GM21786 (cell line): ENCODE measurements around the gene PIEZO2.
"Not testable (repeated sequence)": the region's sequence is repeated elsewhere in the genome, so short reads cannot be mapped to it uniquely, and the experiment has no call there.

Source experiments
- ATAC-seq: cut with Tn5 transposase; IDR thresholded peaks from one replicate; pipeline ENCODE4 v1.9.1; 2021; ENCODE audit not compliant: unreplicated experiment

Gene PIEZO2

DNA sequence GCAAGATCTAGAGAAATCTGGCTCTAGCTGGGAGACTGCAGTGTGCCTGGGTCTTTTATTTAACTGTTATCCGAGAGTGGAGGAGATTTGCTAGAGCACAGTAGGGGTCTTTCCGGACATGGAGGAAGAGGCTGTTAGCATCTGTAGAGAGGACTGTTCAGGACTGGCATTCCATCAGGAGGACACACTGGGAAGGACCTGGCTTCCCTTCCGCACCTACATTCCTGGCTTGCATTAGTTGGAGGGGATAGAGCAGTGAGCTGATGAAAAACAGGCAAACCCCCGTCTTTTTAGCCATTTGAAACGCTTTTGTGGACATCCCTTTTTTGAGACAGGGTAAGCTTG lies 874 bp upstream of the PIEZO2 start:
- no peak for ATAC-seq

- peak; percentile 6 for ATAC-seq
Observed at GRCh38 chr18:11148680-11149440, 509 bp downstream of the PIEZO2 start.

DNA sequence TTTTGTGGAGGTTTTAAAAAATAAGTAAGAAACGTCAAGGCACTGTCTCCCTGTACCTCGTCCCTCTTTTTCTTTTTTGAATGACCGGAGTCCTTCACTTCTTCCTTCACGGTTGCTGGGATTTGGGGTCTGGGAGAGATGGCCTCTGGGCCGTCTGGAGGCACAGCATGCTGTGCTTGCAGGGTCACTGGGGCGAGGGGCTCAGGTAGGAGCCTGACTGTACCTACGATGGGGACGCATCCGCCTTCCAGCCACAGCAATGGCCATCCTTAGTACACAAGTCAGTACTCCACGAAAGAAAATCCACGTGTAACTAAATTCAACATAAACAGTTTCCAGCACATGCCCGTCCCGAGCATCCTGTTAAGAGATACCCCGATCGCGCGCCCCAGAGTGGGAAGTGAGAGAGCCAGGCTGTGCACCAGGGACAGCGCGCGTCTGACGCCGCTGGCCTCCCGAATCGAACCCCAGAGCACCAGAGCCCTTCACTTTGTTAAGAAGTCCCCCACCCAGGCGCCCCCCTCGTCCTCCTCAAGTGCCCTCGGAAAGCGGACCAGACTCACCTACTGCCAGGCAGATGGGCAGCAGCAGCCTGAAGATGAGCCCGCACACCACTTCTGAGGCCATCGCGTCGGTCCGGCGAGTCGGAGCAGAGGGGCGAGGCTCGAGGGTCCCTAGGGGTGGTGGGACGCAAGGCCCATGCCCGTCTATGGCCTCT lies 1.2 kb downstream of the PIEZO2 start:
- no peak for ATAC-seq

DNA sequence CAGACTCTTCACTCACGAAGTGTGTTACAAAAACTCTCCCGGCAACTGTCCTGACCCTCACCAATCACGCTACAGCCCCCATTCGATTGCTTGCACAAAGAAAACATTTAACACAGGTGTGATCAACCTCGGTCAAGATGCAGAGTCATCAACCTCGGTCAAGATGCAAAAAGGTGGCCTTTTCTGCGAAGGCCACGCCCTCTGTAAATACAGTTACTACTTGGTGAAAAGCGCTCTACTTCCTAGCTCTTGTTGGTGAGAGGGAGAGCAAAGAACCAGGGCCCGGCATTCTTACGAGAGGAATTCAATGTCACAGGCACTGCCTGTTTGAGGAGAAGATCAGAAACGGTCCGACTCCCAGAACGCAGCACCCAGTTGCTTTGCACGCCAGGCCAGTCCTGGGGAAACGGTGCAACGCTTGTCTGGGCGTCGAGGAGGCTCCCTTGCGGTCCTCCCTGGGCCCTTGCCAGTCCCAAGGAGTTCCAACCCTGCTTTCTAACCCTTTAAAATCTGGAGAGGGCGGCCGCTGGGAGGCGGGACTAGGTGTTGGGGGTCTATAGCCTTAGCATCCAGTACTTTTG lies 1.9 kb downstream of the PIEZO2 start:
- no peak for ATAC-seq

GRCh38 chr18:11146947-11147345 lies 2.4 kb downstream of the PIEZO2 start:
- no peak for ATAC-seq

DNA sequence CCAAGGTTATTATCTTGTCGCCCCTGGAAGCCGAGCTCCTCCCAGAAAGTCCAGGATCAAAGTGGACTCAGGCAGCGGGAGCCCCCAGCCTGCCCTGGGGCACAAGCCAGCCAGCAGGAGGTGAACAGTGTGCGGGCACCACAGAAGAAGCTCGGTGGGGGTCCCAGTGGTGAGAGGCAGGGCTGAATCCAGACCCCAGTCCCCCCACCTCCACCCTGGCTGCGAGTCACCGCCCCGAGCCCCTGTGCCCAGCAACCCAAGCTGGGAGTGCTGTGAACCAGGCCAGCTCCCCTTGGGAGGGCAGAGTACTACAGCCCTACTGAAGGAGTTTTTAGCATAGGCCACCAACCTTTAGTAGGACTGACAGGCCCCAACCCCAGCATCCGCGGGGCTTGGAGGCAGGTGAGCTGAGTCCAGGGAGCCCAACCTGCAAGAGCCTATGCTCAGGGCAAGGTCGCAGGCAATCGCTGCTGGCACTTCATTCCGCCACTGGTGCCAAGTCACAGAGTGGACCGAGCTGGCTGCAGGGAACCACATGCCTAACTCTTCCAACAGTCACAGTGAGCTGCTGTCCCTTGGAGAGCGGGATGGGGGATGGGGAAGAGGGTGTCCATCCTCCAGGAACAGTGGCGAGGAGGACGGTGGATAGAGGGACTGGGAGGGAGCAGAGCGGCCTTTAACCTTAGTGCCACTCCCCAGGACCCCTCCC lies 3.0 kb downstream of the PIEZO2 start:
- ATAC-seq = no peak

- ATAC-seq = no peak
Observed at GRCh38 chr18:11145413-11146191, 3.8 kb downstream of the PIEZO2 start.

DNA sequence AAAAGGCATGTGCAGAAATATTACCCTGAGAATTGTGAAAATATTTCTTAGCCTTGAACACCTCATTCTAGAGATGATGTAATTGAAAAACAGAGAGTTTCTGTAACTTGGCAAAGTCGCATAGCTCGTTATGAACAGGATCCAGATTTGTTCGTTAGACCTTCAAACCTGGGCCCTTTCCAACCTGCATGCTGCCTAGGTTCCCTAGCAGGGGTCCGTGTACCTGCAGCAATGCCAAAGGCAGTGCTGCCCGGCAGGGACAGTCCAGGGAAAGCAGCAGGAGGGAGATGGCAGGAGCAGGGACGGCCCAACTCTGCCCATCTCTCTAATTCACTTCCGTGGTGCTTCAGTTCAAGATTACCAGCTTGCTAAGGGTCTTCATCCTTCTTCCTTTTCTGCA lies 12.0 kb downstream of the PIEZO2 start:
- no peak for ATAC-seq

DNA sequence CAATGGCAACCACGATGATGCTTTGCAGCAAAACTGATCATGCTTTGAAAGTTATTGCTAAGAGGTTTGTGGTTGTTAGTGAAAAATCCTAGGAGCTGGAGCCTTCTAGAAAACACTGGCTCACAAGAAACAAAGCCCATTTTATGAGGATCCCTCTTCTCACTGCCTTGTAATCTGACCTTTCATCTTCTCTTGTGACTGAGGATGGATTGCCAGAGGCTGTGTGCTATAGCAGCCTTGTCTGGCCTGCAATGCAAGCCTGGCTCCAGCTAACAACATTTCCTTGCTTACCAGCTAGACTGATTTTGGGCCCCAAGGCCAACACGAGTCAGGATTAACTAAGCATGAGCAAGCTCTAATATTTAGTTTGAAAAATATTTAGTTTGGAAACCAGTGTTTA lies 13.1 kb downstream of the PIEZO2 start:
- ATAC-seq = no peak

DNA sequence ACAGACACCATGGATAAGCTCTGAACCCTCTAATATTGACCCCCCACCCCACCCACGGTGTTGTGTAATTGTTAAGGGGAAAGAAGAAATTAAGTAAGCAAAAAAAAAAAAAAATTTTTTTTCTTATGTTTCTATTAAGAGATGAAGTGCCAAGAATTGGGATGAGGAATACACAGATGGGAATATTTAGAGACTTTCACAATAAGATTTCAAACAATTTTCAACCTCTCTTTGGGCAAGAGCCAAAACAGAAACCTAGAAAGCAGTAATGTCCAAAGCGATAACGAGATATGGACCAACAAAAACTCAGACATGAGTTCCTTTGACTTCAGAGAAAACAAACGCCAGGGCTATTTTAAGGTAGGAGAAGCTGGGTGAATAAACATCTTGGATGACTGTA lies 14.4 kb downstream of the PIEZO2 start:
- ATAC-seq = no peak

- ATAC-seq = not testable (repeated sequence)
Observed at GRCh38 chr18:11129059-11129458, 20.3 kb downstream of the PIEZO2 start.

- ATAC-seq = no peak
Observed at GRCh38 chr18:11125492-11126315, 23.7 kb downstream of the PIEZO2 start.

DNA sequence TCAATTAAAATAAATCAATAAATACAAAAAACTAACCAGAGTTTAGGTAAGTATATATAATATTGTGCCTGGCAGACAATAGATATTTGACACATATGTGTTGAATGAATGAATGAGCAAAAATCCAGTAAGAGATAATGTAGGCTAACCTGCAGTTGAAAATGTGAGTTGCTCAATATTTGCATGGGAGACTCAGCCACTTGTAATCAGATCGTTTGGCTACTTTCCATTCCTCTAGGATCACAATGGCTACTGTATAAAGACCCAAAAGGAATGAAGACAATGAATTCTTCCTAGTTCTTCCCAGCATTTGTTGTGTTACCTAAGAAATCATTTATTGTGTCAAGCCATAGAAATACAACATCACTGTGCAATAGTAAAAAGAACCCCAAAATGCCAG lies 25.3 kb downstream of the PIEZO2 start:
- ATAC-seq = no peak

DNA sequence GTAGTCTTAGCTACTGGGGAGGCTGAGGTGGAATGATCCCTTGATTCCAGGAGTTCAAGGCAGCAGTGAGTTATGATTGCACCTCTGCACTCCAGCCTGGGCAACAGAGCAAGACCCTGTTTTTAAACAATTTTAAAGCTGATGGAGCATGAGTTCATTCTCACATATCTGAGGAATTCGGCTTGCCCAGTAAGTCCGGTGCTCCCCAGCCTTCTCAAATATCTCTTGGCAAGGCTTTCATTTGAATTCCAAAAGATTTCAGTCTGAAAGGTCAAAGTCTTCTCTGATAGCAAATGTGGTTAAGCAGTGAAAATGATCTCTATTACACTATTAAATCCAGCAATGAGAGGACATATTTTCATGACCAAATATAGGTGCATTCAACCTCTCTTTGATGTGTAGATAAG lies 27.9 kb downstream of the PIEZO2 start:
- ATAC-seq = no peak

DNA sequence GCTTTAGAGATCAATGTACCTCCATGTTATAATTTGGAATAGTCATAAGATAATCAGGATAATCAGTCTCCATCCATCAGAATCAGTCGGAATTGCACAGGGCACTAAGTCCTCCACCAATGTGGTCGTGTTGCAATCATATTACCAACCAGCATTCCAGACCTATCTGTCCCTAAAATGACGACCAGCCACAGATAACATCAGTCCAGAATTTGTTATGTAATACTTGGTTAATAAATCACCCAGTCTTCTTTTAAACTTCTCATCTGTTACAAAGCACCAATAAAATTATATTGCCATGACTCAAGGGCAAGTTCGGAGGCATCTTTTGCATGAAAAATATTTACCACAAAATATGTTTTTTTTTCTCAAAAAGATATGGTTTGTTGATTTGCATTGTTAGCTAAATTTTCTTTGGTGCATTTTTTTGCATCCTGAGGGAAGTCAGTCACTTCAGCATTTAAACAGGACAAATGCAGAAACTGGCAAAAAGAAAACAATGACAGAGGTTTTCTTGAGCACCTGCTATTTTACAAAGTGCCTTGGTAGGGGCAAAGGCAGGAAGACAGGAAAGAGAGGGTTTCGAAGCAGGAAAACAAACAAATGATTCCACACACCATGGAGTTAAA lies 29.3 kb downstream of the PIEZO2 start:
- no peak for ATAC-seq

DNA sequence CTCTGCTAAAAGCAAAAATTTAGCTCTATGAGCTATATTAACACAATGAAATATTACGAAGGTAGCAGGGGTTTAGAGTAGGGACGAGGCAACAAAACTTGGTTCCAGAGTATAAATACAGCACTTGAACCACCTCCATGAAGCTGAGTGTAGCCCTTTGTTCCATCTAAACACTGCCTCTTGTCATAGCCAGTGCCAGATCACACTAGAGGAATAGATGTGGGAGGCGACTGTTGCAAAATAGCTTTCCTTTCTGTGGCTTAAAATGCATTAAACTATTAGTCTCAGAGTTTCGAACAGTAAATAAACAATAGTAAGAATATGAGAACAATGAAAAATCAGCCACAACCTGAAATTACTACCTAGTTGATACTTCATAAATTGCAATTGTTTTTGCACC lies 29.8 kb downstream of the PIEZO2 start:
- ATAC-seq = no peak

DNA sequence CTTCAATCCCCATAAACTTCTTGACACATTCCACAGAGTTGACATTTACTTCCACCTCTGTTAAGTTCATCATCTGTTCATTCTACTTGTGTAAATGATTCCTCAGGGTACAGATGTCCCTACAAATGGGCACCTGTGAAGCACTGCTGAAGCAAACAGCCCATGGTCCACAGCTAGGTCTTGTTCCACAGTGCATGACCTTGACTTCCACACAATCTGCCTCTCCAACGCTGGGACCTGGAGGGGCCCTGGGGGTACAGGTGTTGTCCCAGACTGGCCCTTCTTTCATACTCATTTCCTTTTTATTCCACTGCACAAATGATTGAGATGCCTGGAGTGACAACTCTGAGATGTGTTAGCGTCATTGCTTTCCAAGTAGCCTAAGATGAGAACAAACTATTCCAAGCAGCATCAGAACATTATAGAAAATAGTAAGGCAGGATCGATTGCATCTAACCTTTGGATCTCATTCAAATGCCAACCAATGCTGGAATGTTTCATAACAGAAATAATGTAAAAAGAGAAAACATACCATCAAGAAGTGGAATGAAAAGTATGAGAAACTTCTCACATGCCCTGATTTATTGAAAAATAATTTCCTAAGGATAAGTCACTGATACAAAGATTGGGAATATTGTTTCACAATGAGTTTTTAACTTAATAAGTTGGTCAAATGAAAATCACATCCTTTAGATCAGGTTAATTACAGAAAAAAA lies 31.2 kb downstream of the PIEZO2 start:
- ATAC-seq = no peak

- no peak for ATAC-seq
Observed at GRCh38 chr18:11115276-11115675, 34.1 kb downstream of the PIEZO2 start.

GRCh38 chr18:11114653-11115052 lies 34.7 kb downstream of the PIEZO2 start:
- ATAC-seq = no peak
